HCT116 (cell line): ENCODE data around the gene CTDSP1.

Experiments used
- EGR1 ChIP-seq: IDR thresholded peaks from 2 replicates; pipeline ENCODE4 v1.6.1; 2012; ENCODE audit warnings: low read depth
- EZH2 ChIP-seq: fragments of 200-600 bp; sonication (generic); IDR thresholded peaks from 2 replicates; pipeline ENCODE4 v1.6.1; 2017; ENCODE audit warnings: antibody characterized with exemption, mixed run types
- POLR2AphosphoS5 ChIP-seq: IDR thresholded peaks from 2 replicates; pipeline ENCODE4 v1.6.1; 2011; ENCODE audit warnings: mild to moderate bottlenecking, low read depth, low read length, moderate library complexity
- RAD21 ChIP-seq: IDR thresholded peaks from 2 replicates; pipeline ENCODE4 v1.6.1; 2012; ENCODE audit warnings: low read depth, mild to moderate bottlenecking
- TF ChIP-seq, protein P1 (sequence below), 3 experiments: fragments of 200-600 bp in 1 of 3; sonication (generic) in 1 of 3; IDR thresholded peaks in 2 of 3; conservative IDR thresholded peaks in 1 of 3; 2 replicates each; pipeline ENCODE4 v1.5.1; 2012 to 2017; ENCODE audit warnings: low read depth in 2 of 3, low read length in 2 of 3, antibody characterized with exemption in 1 of 3, borderline replicate concordance in 1 of 3, control low read depth in 1 of 3, mild to moderate bottlenecking in 1 of 3, mixed read lengths in 1 of 3, mixed run types in 1 of 3, moderate library complexity in 1 of 3; ENCODE audit not compliant: insufficient read depth in 1 of 3

DNA sequence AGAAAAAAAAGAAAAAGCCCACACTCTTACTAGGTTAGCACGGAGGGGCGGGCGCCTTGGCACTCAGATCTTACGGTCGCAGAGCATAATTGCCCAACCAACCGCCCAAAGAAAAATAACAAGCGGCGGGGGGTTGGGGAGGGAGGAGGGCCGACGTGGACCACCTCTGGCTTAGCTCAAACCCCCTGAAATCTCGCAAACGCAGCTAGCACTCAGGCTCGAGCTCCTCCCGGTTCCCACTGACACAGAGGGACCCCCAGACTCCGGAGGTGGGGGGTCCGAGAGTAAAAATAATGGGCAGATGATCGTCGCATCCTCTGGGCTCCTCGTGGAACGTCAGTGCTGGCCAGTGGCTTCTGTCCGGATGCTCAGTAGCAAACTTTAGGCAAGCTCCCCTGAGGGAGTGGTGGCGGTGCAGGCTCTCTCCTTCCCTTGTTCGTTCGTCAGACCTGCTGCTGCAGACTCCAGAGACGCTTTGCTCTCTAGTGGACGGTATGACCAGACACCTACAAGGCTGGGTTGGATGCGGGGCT is 31.0 kb upstream of the CTDSP1 start:
- TF ChIP-seq RAD21 (no peak), EZH2 (no peak), EGR1 (no peak), POLR2AphosphoS5 (no peak)
- TF ChIP-seq, protein P1, sequence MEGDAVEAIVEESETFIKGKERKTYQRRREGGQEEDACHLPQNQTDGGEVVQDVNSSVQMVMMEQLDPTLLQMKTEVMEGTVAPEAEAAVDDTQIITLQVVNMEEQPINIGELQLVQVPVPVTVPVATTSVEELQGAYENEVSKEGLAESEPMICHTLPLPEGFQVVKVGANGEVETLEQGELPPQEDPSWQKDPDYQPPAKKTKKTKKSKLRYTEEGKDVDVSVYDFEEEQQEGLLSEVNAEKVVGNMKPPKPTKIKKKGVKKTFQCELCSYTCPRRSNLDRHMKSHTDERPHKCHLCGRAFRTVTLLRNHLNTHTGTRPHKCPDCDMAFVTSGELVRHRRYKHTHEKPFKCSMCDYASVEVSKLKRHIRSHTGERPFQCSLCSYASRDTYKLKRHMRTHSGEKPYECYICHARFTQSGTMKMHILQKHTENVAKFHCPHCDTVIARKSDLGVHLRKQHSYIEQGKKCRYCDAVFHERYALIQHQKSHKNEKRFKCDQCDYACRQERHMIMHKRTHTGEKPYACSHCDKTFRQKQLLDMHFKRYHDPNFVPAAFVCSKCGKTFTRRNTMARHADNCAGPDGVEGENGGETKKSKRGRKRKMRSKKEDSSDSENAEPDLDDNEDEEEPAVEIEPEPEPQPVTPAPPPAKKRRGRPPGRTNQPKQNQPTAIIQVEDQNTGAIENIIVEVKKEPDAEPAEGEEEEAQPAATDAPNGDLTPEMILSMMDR (IDR thresholded peaks at IDR 0.05 in 2 of 3, conservative IDR thresholded peaks at IDR 0.05 in 1 of 3; ENCODE audit: borderline replicate concordance in 1 of 3, insufficient read depth in 1 of 3, low read depth in 2 of 3, low read length in 2 of 3): no peak
